C4-2B (cell line): Measurements from ENCODE around the gene TSR3.

Experiments
- CTCF ChIP-seq: fragments of 450-650 bp; conservative IDR thresholded peaks from 2 replicates; pipeline ENCODE4 v1.5.1; 2017; ENCODE audit warnings: mild to moderate bottlenecking
- ZFX ChIP-seq: fragments of 450-650 bp; IDR thresholded peaks from 2 replicates; pipeline ENCODE4 v1.6.1; 2017

- TF ChIP-seq CTCF (no peak), ZFX (no peak)
Observed at GRCh38 chr16:1333854-1334700, 17.6 kb downstream of the TSR3 start.
